Chondrocyte (in vitro differentiated cells): ENCODE data around the gene OR56A4. TPM values are rescaled to one million over a fixed set of nuclear protein-coding genes. Genes with fewer than 3 reads are reported as not detected.

ENCODE experiments used
- DNase-seq: peaks from one replicate; pipeline ENCODE4 v3.0.0; 2021; ENCODE audit warnings: mixed read lengths, low spot score
- H3K27ac Mint-ChIP-seq: one replicate; pipeline ENCODE4 v1.8.0; 2021; ENCODE audit warnings: mild to moderate bottlenecking, moderate library complexity, mixed read lengths; ENCODE audit not compliant: unreplicated experiment
- H3K27me3 Mint-ChIP-seq: 2 replicates; pipeline ENCODE4 v1.8.0; 2021; ENCODE audit warnings: low read depth, mixed read lengths
- H3K36me3 Mint-ChIP-seq: 2 replicates; pipeline ENCODE4 v1.8.0; 2021; ENCODE audit warnings: low read depth, mixed read lengths
- H3K4me1 Mint-ChIP-seq: 2 replicates; pipeline ENCODE4 v1.8.0; 2021; ENCODE audit warnings: low read depth, mild to moderate bottlenecking, mixed read lengths
- H3K4me3 Mint-ChIP-seq: one replicate; pipeline ENCODE4 v1.8.0; 2021; ENCODE audit warnings: mild to moderate bottlenecking, moderate library complexity, mixed read lengths; ENCODE audit not compliant: unreplicated experiment
- H3K9me3 Mint-ChIP-seq: 2 replicates; pipeline ENCODE4 v1.8.0; 2021; ENCODE audit warnings: low read depth, mixed read lengths
- CTCF ChIP-seq: fragments of 200-600 bp; sonication (generic); IDR thresholded peaks from 2 replicates; pipeline ENCODE4 v1.5.0; 2021; ENCODE audit warnings: antibody characterized with exemption, mild to moderate bottlenecking, moderate library complexity
- long read RNA-seq: library from polyadenylated mRNA; stranded (forward); transcript quantifications from one replicate; pipeline ENCODE4 v2.0.0, GENCODE V29; 2021
- total RNA-seq: library from RNA; stranded (reverse); gene quantifications from 3 replicates; pipeline ENCODE4 v1.2.1, GENCODE V29; 2021

The OR56A4 gene
- total RNA-seq = not detected in 3 replicates
- long read RNA-seq = 0 reads

- DNase-seq = no peak
- Mint-ChIP-seq H3K4me1 (no peaks in the 10 kb centered on the region), H3K27ac (no peak within 1 kb of the TSS), H3K27me3 (peaks cover 22% of the 10 kb centered on the region), H3K9me3 (no peaks in the 10 kb centered on the region), H3K36me3 (no peaks in the 10 kb centered on the region), H3K4me3 (no peak within 1 kb of the TSS)
- TF ChIP-seq CTCF = no peak
Measured at GRCh38 chr11:6006846-6007245, at the start of gene OR56A4. OR56A4 (minus strand) TSS chr11:6006946; CDS start chr11:6002992, 3,954 bp downstream.

GRCh38 chr11:6055569-6055968, 48.8 kb upstream of the OR56A4 start:
- DNase-seq = no peak
- Mint-ChIP-seq H3K9me3 (peaks cover 4% of the 10 kb centered on the region), H3K36me3 (no peaks in the 10 kb centered on the region), H3K27ac (no peak overlapping the region), H3K4me1 (no peaks in the 10 kb centered on the region), H3K27me3 (peaks cover 10% of the 10 kb centered on the region), H3K4me3 (no peak overlapping the region)
- TF ChIP-seq CTCF = no peak

GRCh38 chr11:6052374-6052773, 45.6 kb upstream of the OR56A4 start:
- no peaks in the 10 kb centered on the region for H3K4me1 Mint-ChIP-seq
- H3K4me3 Mint-ChIP-seq = no peak overlapping the region
- H3K9me3 Mint-ChIP-seq = peaks cover 2% of the 10 kb centered on the region
- TF ChIP-seq CTCF = no peak
- H3K27ac Mint-ChIP-seq = no peak overlapping the region
- no peak for DNase-seq
- H3K27me3 Mint-ChIP-seq = peaks cover 14% of the 10 kb centered on the region
- no peaks in the 10 kb centered on the region for H3K36me3 Mint-ChIP-seq

- Mint-ChIP-seq H3K4me3 (no peak overlapping the region), H3K9me3 (no peaks in the 10 kb centered on the region), H3K27me3 (peaks cover 7% of the 10 kb centered on the region), H3K27ac (no peak overlapping the region), H3K4me1 (no peaks in the 10 kb centered on the region), H3K36me3 (no peaks in the 10 kb centered on the region)
- no peak for TF ChIP-seq CTCF
- no peak for DNase-seq
Measured at GRCh38 chr11:6040874-6041273, 34.1 kb upstream of the OR56A4 start.

- H3K9me3 Mint-ChIP-seq = no peaks in the 10 kb centered on the region
- no peak within 1 kb of the TSS for H3K27ac Mint-ChIP-seq
- no peak for DNase-seq
- TF ChIP-seq CTCF = no peak
- H3K36me3 Mint-ChIP-seq = no peaks in the 10 kb centered on the region
- no peaks in the 10 kb centered on the region for H3K4me1 Mint-ChIP-seq
- peaks cover 10% of the 10 kb centered on the region for H3K27me3 Mint-ChIP-seq
- H3K4me3 Mint-ChIP-seq = no peak within 1 kb of the TSS
Measured at GRCh38 chr11:6030708-6031405, 24.1 kb upstream of the OR56A4 start, which contains the start of gene OR56A1. OR56A1 (minus strand) TSS chr11:6030758; CDS start chr11:6027692, 3,066 bp downstream.
